ENCODE data around the gene CACNA2D3. TPM values are rescaled to one million over a fixed set of nuclear protein-coding genes. Genes with fewer than 3 reads are reported as not detected.

The CACNA2D3 gene
- total RNA-seq, 1 donor from 2014 or later = not detected

GRCh38 chr3:54223063-54223462 lies 100.7 kb downstream of the CACNA2D3 start:
- no peaks in the 10 kb centered on the region for H3K36me3 ChIP-seq
- no peak for TF ChIP-seq EZH2phosphoT487 (IDR thresholded peaks at IDR 0.05)
- TF ChIP-seq CTCF (IDR thresholded peaks at IDR 0.05) = no peak
- TF ChIP-seq EZH2 (IDR thresholded peaks at IDR 0.05) = no peak

GRCh38 chr3:54225841-54226528 lies 103.6 kb downstream of the CACNA2D3 start:
- H3K9ac ChIP-seq = no peak overlapping the region
- H3K9me3 ChIP-seq (ENCODE audit: low read depth) = no peaks in the 10 kb centered on the region
- H2AFZ ChIP-seq (replicated peaks) = no peak overlapping the region
- H3K4me3 ChIP-seq = no peak overlapping the region
- no peaks in the 10 kb centered on the region for H3K27me3 ChIP-seq
- no peak for DNase-seq (ENCODE audit: low spot score)
- Mint-ChIP-seq H3K27ac (no peak overlapping the region), H3K36me3 (no peaks in the 10 kb centered on the region), H3K27me3 (ENCODE audit: insufficient read depth, low read depth) (peaks cover 2% of the 10 kb centered on the region), H3K4me1 (peaks cover 33% of the 10 kb centered on the region), H3K9me3 (no peaks in the 10 kb centered on the region), H3K4me3 (no peak overlapping the region)
- H3F3A ChIP-seq (ENCODE audit: low read depth) = no peaks in the 10 kb centered on the region
- no peaks in the 10 kb centered on the region for H4K20me1 ChIP-seq (ENCODE audit: low read depth)
- H3K4me1 ChIP-seq = no peaks in the 10 kb centered on the region
- no peak overlapping the region for H3K4me2 ChIP-seq
- H3K79me2 ChIP-seq (ENCODE audit: low read depth) = no peaks in the 10 kb centered on the region
- TF ChIP-seq EZH2phosphoT487 (IDR thresholded peaks at IDR 0.05) (no peak), CTCF (IDR thresholded peaks at IDR 0.05) (no peak), EZH2 (IDR thresholded peaks at IDR 0.05) (no peak)
- no peak overlapping the region for H3K27ac ChIP-seq
- H3K36me3 ChIP-seq = no peaks in the 10 kb centered on the region

More at GRCh38 chr3:54223063-54223462, 100.7 kb downstream of the CACNA2D3 start:
- Histone ChIP-seq H3K4me2 (no peak overlapping the region), H4K20me1 (ENCODE audit: low read depth) (no peaks in the 10 kb centered on the region), H3K9ac (no peak overlapping the region), H3K4me3 (no peak overlapping the region), H3F3A (ENCODE audit: low read depth) (no peaks in the 10 kb centered on the region), H3K27me3 (no peaks in the 10 kb centered on the region), H3K27ac (no peak overlapping the region), H3K9me3 (ENCODE audit: low read depth) (no peaks in the 10 kb centered on the region), H3K79me2 (ENCODE audit: low read depth) (no peaks in the 10 kb centered on the region), H2AFZ (replicated peaks) (no peak overlapping the region), H3K4me1 (no peaks in the 10 kb centered on the region)
- no peaks in the 10 kb centered on the region for H3K36me3 Mint-ChIP-seq
- H3K4me1 Mint-ChIP-seq = peaks cover 10% of the 10 kb centered on the region
- H3K9me3 Mint-ChIP-seq = no peaks in the 10 kb centered on the region
- H3K27ac Mint-ChIP-seq = no peak overlapping the region
- H3K4me3 Mint-ChIP-seq = no peak overlapping the region
- DNase-seq (ENCODE audit: low spot score) = no peak
- H3K27me3 Mint-ChIP-seq (ENCODE audit: insufficient read depth, low read depth) = no peaks in the 10 kb centered on the region

- H3K27ac Mint-ChIP-seq = no peak overlapping the region
- no peak overlapping the region for H2AFZ ChIP-seq (replicated peaks)
- TF ChIP-seq CTCF (IDR thresholded peaks at IDR 0.05) = no peak
- TF ChIP-seq EZH2phosphoT487 (IDR thresholded peaks at IDR 0.05) = no peak
- no peak for TF ChIP-seq EZH2 (IDR thresholded peaks at IDR 0.05)
- no peak overlapping the region for H3K4me3 ChIP-seq
- no peaks in the 10 kb centered on the region for H3K79me2 ChIP-seq (ENCODE audit: low read depth)
- peaks cover 6% of the 10 kb centered on the region for H3K27me3 Mint-ChIP-seq (ENCODE audit: insufficient read depth, low read depth)
- H3K9me3 ChIP-seq (ENCODE audit: low read depth) = no peaks in the 10 kb centered on the region
- H3K9me3 Mint-ChIP-seq = no peaks in the 10 kb centered on the region
- H4K20me1 ChIP-seq (ENCODE audit: low read depth) = no peaks in the 10 kb centered on the region
- H3K36me3 ChIP-seq = no peaks in the 10 kb centered on the region
- no peak overlapping the region for H3K27ac ChIP-seq
- H3K9ac ChIP-seq = no peak overlapping the region
- H3K4me2 ChIP-seq = no peak overlapping the region
- no peak for DNase-seq (ENCODE audit: low spot score)
- no peaks in the 10 kb centered on the region for H3K27me3 ChIP-seq
- no peaks in the 10 kb centered on the region for H3F3A ChIP-seq (ENCODE audit: low read depth)
- no peaks in the 10 kb centered on the region for H3K36me3 Mint-ChIP-seq
- no peaks in the 10 kb centered on the region for H3K4me1 ChIP-seq
- H3K4me3 Mint-ChIP-seq = no peak overlapping the region
- H3K4me1 Mint-ChIP-seq = peaks cover 44% of the 10 kb centered on the region
Observed at GRCh38 chr3:54228806-54229205, 106.5 kb downstream of the CACNA2D3 start.
